Embryonic facial prominence (tissue), 1 donor: Measurements from ENCODE around the gene PGLYRP3.

ENCODE experiments used
- DNase-seq: peaks from one replicate; pipeline ENCODE4 v3.0.0-alpha.2; 2016; ENCODE audit errors: extremely low spot score

Gene PGLYRP3

GRCh38 chr1:153261281-153262069 lies 51.3 kb downstream of the PGLYRP3 start:
- DNase-seq: no peak

GRCh38 chr1:153260585-153261280 lies 52.0 kb downstream of the PGLYRP3 start:
- no peak for DNase-seq

- DNase-seq: no peak
These were observed 53.4 kb downstream of the PGLYRP3 start, which contains the start of gene LORICRIN for GRCh38 chr1:153259387-153259786. Gene LORICRIN (plus strand): TSS chr1:153259687. CDS start chr1:153260950, 1,263 bp downstream.

- DNase-seq: no peak
These were observed 59.1 kb downstream of the PGLYRP3 start for GRCh38 chr1:153253693-153254092.

GRCh38 chr1:153253076-153253475 lies 59.7 kb downstream of the PGLYRP3 start:
- DNase-seq: no peak

GRCh38 chr1:153251988-153252387 lies 60.8 kb downstream of the PGLYRP3 start:
- DNase-seq: no peak

GRCh38 chr1:153251562-153251961 lies 61.2 kb downstream of the PGLYRP3 start:
- no peak for DNase-seq

- no peak for DNase-seq
These were observed 61.7 kb downstream of the PGLYRP3 start for GRCh38 chr1:153251087-153251486.

- DNase-seq: no peak
These were observed 62.6 kb downstream of the PGLYRP3 start for GRCh38 chr1:153250166-153250565.

GRCh38 chr1:153248176-153248879 lies 64.4 kb downstream of the PGLYRP3 start:
- DNase-seq: no peak
